Type B pancreatic cell (in vitro differentiated cells): ENCODE data around the gene ZBTB46. TPM values are rescaled to one million over a fixed set of nuclear protein-coding genes. Genes with fewer than 3 reads are reported as not detected.
"Not testable (repeated sequence)": the region's sequence is repeated elsewhere in the genome, so short reads cannot be mapped to it uniquely, and the experiment has no call there.

Experiments used
- DNase-seq: peaks from one replicate; pipeline ENCODE4 v3.0.0; 2021; ENCODE audit warnings: mixed read lengths; ENCODE audit not compliant: unreplicated experiment; ENCODE audit errors: extremely low spot score
- H3K27ac Mint-ChIP-seq: 2 replicates; pipeline ENCODE4 v1.8.0; 2021; ENCODE audit warnings: mild to moderate bottlenecking, mixed read lengths
- H3K27me3 Mint-ChIP-seq: 2 replicates; pipeline ENCODE4 v1.8.0; 2021; ENCODE audit warnings: mixed read lengths
- H3K36me3 Mint-ChIP-seq: 2 replicates; pipeline ENCODE4 v1.8.0; 2021; ENCODE audit warnings: mixed read lengths
- H3K4me1 Mint-ChIP-seq: one replicate; pipeline ENCODE4 v1.8.0; 2021; ENCODE audit warnings: mixed read lengths; ENCODE audit not compliant: unreplicated experiment
- H3K4me3 Mint-ChIP-seq: 2 replicates; pipeline ENCODE4 v1.8.0; 2021; ENCODE audit warnings: mild to moderate bottlenecking, mixed read lengths
- H3K9me3 Mint-ChIP-seq: 2 replicates; pipeline ENCODE4 v1.8.0; 2021; ENCODE audit warnings: mixed read lengths
- CTCF ChIP-seq: fragments of 200-600 bp; sonication (generic); conservative IDR thresholded peaks from 2 replicates; pipeline ENCODE4 v1.5.0; 2021; ENCODE audit warnings: antibody characterized with exemption, mild to moderate bottlenecking
- long read RNA-seq: library from polyadenylated mRNA; unstranded; transcript quantifications from one replicate; pipeline ENCODE4 v2.0.0, GENCODE V29; 2020
- total RNA-seq: library from RNA; stranded (reverse); gene quantifications from 2 replicates; pipeline ENCODE4 v1.2.1, GENCODE V29; 2021; ENCODE audit warnings: low replicate concordance

ZBTB46 gene, protein sequence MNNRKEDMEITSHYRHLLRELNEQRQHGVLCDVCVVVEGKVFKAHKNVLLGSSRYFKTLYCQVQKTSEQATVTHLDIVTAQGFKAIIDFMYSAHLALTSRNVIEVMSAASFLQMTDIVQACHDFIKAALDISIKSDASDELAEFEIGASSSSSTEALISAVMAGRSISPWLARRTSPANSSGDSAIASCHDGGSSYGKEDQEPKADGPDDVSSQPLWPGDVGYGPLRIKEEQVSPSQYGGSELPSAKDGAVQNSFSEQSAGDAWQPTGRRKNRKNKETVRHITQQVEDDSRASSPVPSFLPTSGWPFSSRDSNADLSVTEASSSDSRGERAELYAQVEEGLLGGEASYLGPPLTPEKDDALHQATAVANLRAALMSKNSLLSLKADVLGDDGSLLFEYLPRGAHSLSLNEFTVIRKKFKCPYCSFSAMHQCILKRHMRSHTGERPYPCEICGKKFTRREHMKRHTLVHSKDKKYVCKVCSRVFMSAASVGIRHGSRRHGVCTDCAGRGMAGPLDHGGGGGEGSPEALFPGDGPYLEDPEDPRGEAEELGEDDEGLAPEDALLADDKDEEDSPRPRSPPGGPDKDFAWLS
- total RNA-seq = 9.8 and 13.6 TPM in 2 replicates
- long read RNA-seq = 0 reads

DNA sequence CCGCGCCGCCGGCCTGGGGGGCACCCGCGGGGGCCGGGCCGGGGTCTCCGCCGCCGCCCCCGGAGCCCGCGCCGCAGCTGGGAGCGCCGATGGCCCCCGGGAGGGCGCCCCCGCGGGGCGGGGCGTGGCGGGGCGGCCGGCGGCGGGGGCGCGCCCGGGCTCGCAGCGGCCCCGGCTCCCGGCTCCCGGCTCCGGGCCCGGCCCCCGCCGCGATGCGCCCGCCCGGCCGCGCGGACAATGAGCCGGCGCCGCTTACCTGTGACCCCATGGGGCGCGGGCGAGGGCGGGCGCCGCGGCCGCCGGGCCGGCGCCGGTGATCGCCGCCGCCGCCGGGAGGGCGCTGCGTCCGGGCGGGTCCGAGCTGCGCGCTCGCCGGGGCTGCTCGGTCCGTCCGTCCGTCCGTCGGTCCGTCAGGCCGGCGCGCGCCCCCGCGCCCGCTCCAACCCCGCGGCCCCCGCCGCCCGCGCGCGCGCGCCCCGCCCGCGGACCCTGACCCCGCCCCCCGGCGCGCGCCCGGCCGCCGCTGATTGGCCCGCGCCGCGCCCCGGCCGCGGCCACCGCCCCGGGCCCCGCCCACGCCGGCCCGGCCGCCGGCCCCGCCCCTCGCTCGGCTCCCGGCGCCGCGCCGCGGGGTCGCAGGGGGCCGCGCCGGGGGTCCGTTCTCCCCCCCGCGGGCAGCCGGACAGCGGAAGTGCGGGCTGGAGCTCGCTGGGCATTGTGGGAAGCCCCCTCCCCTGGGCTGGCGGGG is at the start of gene ZBTB46:
TSS of gene ZBTB46 (minus strand) at position 424 of the 748 bp plus-strand sequence. CDS start 40,507 bp downstream, outside the sequence.
- H3K4me3 Mint-ChIP-seq = peak within 1 kb of the TSS; percentile 93
- no peaks in the 10 kb centered on the region for H3K9me3 Mint-ChIP-seq
- no peaks in the 10 kb centered on the region for H3K36me3 Mint-ChIP-seq
- H3K4me1 Mint-ChIP-seq = peaks cover 25% of the 10 kb centered on the region
- TF ChIP-seq CTCF = no peak
- peaks cover 15% of the 10 kb centered on the region for H3K27me3 Mint-ChIP-seq
- no peak for DNase-seq
- peak within 1 kb of the TSS; percentile 89 for H3K27ac Mint-ChIP-seq

DNA sequence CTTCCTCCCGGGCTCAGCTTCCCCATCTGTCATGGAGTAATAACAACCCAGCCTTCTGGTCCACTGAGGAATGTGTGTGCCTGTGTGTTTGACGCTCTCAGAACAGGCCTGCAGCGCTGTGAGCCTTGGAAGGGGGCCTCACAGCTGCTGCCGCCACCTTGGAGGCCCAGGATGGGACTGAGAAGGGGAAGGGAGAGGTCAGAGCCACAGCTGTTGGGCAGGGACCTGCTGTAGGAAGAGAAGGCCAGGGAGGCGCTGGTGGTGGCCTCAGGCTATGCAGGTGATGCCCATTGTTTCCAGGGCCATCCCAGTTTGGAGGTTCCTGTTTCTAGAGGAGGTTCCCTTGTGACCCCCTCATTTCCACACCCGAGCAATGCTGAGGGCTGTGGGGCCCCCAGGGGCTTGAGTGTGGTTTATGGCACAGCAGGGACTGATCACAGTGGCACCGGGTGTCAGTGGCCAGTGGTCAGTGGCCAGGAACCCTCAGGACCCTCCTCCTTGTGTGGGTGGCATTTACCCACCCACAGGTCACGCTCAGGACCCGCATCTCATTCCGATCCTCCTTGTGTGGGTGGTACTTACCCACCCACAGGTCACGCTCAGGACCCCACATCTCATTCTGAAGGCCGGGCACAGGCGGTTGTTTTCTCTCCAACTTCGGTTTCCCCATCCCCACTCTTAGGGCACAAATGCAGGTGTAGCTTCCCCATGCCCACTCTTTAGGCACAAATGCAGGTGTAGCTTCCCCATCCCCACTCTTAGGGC is 48.0 kb upstream of the ZBTB46 start:
- no peak overlapping the region for H3K4me3 Mint-ChIP-seq
- no peaks in the 10 kb centered on the region for H3K27me3 Mint-ChIP-seq
- peaks cover 12% of the 10 kb centered on the region for H3K36me3 Mint-ChIP-seq
- TF ChIP-seq CTCF = no peak
- no peaks in the 10 kb centered on the region for H3K4me1 Mint-ChIP-seq
- DNase-seq = no peak
- no peak overlapping the region for H3K27ac Mint-ChIP-seq
- H3K9me3 Mint-ChIP-seq = no peaks in the 10 kb centered on the region

GRCh38 chr20:63877755-63878470 is 46.8 kb upstream of the ZBTB46 start:
- Mint-ChIP-seq H3K4me1 (no peaks in the 10 kb centered on the region), H3K36me3 (peaks cover 12% of the 10 kb centered on the region), H3K27ac (no peak overlapping the region), H3K27me3 (no peaks in the 10 kb centered on the region), H3K4me3 (no peak overlapping the region), H3K9me3 (no peaks in the 10 kb centered on the region)
- no peak for TF ChIP-seq CTCF
- DNase-seq = no peak

DNA sequence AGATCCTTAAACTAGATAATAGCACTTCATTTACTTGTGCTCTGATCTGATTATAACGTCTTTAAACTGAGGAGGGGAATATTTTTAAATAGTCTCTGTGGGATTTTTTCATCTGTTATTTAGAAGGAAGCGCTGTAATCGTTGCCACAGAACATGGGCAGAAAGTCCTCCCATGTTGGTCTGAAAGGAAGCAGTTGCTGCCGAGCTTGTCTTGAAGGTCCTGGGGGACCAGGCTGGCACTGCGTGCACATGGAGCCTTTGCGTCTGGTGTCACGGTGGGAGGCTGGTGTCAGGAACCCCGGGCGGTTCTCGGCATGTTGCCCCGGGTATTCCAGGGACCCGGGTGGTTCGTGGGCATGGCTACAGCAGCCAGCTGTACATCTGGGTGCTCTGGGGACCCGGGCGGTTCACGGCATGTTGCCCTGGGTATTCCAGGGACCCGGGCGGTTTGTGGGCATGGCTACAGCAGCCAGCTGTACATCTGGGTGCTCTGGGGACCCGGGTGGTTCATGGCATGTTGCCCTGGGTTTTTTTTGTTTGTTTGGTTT is 45.5 kb upstream of the ZBTB46 start:
- no peak overlapping the region for H3K4me3 Mint-ChIP-seq
- no peak for DNase-seq

DNA sequence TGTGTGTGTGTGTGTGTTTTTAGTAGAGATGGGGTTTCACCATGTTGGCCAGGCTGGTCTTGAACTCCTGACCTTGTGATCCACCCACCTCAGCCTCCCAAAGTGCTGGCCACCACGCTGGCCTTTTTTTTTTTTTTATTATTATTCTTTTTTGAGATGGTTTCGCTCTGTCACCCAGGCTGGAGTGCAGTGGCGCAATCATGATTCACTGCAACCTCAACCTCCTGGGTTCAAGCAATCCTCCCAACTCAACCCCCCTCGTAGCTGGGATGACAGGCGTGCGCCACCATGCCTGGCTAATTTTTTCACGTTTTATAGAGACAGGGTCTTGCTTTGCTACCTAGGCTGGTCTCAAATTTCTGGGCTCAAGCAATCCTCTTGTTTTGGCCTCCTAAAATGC is 43.2 kb upstream of the ZBTB46 start:
- not testable (repeated sequence) for H3K27me3 Mint-ChIP-seq, H3K4me1 Mint-ChIP-seq, H3K9me3 Mint-ChIP-seq, H3K27ac Mint-ChIP-seq, DNase-seq, H3K4me3 Mint-ChIP-seq
- H3K36me3 Mint-ChIP-seq = peaks cover 12% of the 10 kb centered on the region

More for the DNA sequence above, 45.5 kb upstream of the ZBTB46 start:
- no peak for TF ChIP-seq CTCF
- Mint-ChIP-seq H3K9me3 (no peaks in the 10 kb centered on the region), H3K4me1 (no peaks in the 10 kb centered on the region), H3K27me3 (no peaks in the 10 kb centered on the region), H3K36me3 (peaks cover 12% of the 10 kb centered on the region), H3K27ac (no peak overlapping the region)
